Loucy (cell line): Measurements from ENCODE around the gene CLEC4D.
A peak's percentile ranks its signal among the peaks of the same experiment; 100 is the strongest.

Experiments
- H2AFZ ChIP-seq: fragments of 200-600 bp; sonication (generic); 2 replicates; pipeline ENCODE4 v1.6.0; 2016; ENCODE audit warnings: antibody characterized with exemption, mild to moderate bottlenecking, low read length, moderate library complexity
- H3F3A ChIP-seq: fragments of 200-600 bp; 2 replicates; pipeline ENCODE4 v1.6.0; 2016; ENCODE audit warnings: antibody characterized with exemption, low read depth, mild to moderate bottlenecking
- H3K27me3 ChIP-seq: fragments of 200-600 bp; sonication (generic); 2 replicates; pipeline ENCODE4 v1.6.1; 2014; ENCODE audit warnings: low read length, mild to moderate bottlenecking; ENCODE audit not compliant: insufficient read depth, poor library complexity, severe bottlenecking
- H3K36me3 ChIP-seq: fragments of 200-600 bp; sonication (generic); 2 replicates; pipeline ENCODE4 v1.6.1; 2016; ENCODE audit warnings: low read length; ENCODE audit not compliant: insufficient read depth
- H3K4me1 ChIP-seq: fragments of 200-600 bp; sonication (generic); 2 replicates; pipeline ENCODE4 v1.5.1; 2014; ENCODE audit warnings: low read length, mild to moderate bottlenecking; ENCODE audit not compliant: insufficient read depth, poor library complexity, severe bottlenecking
- H3K4me2 ChIP-seq: fragments of 200-600 bp; sonication (generic); 2 replicates; pipeline ENCODE4 v1.6.0; 2014; ENCODE audit warnings: antibody characterized with exemption, low read length, low read depth, mild to moderate bottlenecking; ENCODE audit not compliant: poor library complexity, severe bottlenecking
- H3K4me3 ChIP-seq: fragments of 200-600 bp; sonication (generic); 2 replicates; pipeline ENCODE4 v1.5.1; 2014; ENCODE audit warnings: low read length, mild to moderate bottlenecking, mixed read lengths; ENCODE audit not compliant: poor library complexity, severe bottlenecking
- H3K79me2 ChIP-seq: fragments of 200-600 bp; sonication (generic); 2 replicates; pipeline ENCODE4 v1.6.1; 2014; ENCODE audit warnings: low read length; ENCODE audit not compliant: insufficient read depth
- H3K9ac ChIP-seq: fragments of 200-600 bp; sonication (generic); 2 replicates; pipeline ENCODE4 v1.6.0; 2014; ENCODE audit warnings: mild to moderate bottlenecking, low read depth, low read length, moderate library complexity; ENCODE audit not compliant: poor library complexity, severe bottlenecking
- H3K9me2 ChIP-seq: fragments of 200-600 bp; sonication (generic); replicated peaks from 2 replicates; pipeline ENCODE4 v1.6.1; 2016; ENCODE audit warnings: low read depth, low read length, mixed read lengths
- H3K9me3 ChIP-seq: fragments of 200-600 bp; sonication (generic); 2 replicates; pipeline ENCODE4 v1.6.1; 2014; ENCODE audit warnings: mild to moderate bottlenecking, antibody characterized with exemption, low read length, low read depth; ENCODE audit not compliant: insufficient read depth
- H4K20me1 ChIP-seq: fragments of 200-600 bp; sonication (generic); 2 replicates; pipeline ENCODE4 v1.6.0; 2014; ENCODE audit warnings: antibody characterized with exemption, low read length, mild to moderate bottlenecking; ENCODE audit not compliant: insufficient read depth, poor library complexity, severe bottlenecking
- EZH2phosphoT487 ChIP-seq: fragments of 200-600 bp; IDR thresholded peaks from 2 replicates; pipeline ENCODE4 v1.6.1; 2018; ENCODE audit warnings: antibody characterized with exemption, mild to moderate bottlenecking, moderate library complexity, borderline replicate concordance
- TF ChIP-seq, protein P1 (sequence below): fragments of 200-600 bp; sonication (generic); conservative IDR thresholded peaks from 2 replicates; pipeline ENCODE4 v1.5.1; 2014; ENCODE audit warnings: mild to moderate bottlenecking, antibody characterized with exemption, low read length

Gene CLEC4D

DNA sequence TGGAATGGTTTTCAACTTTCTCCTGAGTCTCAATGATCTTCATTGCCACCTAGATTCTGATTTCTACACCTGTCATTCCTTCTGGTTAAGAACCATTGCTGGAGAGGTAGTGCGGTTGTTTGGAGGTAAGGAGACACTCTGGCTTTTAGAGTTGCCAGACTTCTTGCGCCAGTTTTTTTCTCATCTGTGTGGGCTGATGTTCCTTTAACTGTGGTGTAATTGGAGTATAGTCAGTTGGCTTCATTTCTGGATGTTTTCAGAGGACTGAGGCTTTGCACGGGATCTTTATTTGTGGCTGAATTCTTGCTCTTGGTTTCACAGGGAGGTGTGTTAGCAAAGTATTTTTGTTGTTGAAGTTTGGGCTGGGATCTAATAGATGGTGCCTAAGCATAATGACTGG is 5.7 kb upstream of the CLEC4D start:
- peak overlapping the region; percentile 47 for H3K9ac ChIP-seq
- peak overlapping the region; percentile 74 for H2AFZ ChIP-seq
- no peaks in the 10 kb centered on the region for H3K9me3 ChIP-seq
- no peaks in the 10 kb centered on the region for H3K9me2 ChIP-seq
- H3K27me3 ChIP-seq = no peaks in the 10 kb centered on the region
- peaks cover 33% of the 10 kb centered on the region for H3K4me1 ChIP-seq
- H3K36me3 ChIP-seq = no peaks in the 10 kb centered on the region
- H3K4me3 ChIP-seq = no peak overlapping the region
- no peak overlapping the region for H3K4me2 ChIP-seq
- H3F3A ChIP-seq = no peaks in the 10 kb centered on the region
- TF ChIP-seq EZH2phosphoT487 = no peak
- TF ChIP-seq, protein P1, sequence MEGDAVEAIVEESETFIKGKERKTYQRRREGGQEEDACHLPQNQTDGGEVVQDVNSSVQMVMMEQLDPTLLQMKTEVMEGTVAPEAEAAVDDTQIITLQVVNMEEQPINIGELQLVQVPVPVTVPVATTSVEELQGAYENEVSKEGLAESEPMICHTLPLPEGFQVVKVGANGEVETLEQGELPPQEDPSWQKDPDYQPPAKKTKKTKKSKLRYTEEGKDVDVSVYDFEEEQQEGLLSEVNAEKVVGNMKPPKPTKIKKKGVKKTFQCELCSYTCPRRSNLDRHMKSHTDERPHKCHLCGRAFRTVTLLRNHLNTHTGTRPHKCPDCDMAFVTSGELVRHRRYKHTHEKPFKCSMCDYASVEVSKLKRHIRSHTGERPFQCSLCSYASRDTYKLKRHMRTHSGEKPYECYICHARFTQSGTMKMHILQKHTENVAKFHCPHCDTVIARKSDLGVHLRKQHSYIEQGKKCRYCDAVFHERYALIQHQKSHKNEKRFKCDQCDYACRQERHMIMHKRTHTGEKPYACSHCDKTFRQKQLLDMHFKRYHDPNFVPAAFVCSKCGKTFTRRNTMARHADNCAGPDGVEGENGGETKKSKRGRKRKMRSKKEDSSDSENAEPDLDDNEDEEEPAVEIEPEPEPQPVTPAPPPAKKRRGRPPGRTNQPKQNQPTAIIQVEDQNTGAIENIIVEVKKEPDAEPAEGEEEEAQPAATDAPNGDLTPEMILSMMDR = no peak
- no peaks in the 10 kb centered on the region for H4K20me1 ChIP-seq
- H3K79me2 ChIP-seq = no peaks in the 10 kb centered on the region

DNA sequence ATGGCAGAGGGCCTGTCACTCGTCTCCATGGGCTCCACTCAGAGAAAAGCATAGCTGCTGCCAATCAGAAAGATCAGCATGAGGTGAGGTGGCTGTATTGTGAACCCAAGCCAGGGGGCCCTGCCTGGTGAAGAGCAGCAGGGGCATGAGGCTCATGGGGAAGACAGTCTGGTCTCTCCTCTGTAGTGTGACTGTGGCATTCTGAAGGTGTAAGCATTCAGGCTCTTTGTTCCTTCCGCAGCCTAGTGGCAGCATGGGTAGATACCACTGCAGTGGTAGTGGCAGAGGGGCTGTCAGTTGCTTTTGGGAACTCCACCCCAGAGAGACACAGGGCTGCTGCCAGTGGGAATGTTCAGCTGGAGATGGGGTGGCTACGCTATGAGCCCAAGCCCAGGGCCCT is 5.1 kb upstream of the CLEC4D start:
- Histone ChIP-seq H3K27me3 (no peaks in the 10 kb centered on the region), H3K9me2 (no peaks in the 10 kb centered on the region), H3K9ac (peak overlapping the region; percentile 47), H3F3A (no peaks in the 10 kb centered on the region), H2AFZ (peak overlapping the region; percentile 74), H3K79me2 (no peaks in the 10 kb centered on the region), H3K36me3 (no peaks in the 10 kb centered on the region), H4K20me1 (no peaks in the 10 kb centered on the region), H3K4me2 (peak overlapping the region; percentile 49), H3K4me3 (no peak overlapping the region), H3K4me1 (peaks cover 27% of the 10 kb centered on the region), H3K9me3 (no peaks in the 10 kb centered on the region)
- TF ChIP-seq, protein P1 = no peak; the same call in 1 of the 2 replicates
- no peak for TF ChIP-seq EZH2phosphoT487

DNA sequence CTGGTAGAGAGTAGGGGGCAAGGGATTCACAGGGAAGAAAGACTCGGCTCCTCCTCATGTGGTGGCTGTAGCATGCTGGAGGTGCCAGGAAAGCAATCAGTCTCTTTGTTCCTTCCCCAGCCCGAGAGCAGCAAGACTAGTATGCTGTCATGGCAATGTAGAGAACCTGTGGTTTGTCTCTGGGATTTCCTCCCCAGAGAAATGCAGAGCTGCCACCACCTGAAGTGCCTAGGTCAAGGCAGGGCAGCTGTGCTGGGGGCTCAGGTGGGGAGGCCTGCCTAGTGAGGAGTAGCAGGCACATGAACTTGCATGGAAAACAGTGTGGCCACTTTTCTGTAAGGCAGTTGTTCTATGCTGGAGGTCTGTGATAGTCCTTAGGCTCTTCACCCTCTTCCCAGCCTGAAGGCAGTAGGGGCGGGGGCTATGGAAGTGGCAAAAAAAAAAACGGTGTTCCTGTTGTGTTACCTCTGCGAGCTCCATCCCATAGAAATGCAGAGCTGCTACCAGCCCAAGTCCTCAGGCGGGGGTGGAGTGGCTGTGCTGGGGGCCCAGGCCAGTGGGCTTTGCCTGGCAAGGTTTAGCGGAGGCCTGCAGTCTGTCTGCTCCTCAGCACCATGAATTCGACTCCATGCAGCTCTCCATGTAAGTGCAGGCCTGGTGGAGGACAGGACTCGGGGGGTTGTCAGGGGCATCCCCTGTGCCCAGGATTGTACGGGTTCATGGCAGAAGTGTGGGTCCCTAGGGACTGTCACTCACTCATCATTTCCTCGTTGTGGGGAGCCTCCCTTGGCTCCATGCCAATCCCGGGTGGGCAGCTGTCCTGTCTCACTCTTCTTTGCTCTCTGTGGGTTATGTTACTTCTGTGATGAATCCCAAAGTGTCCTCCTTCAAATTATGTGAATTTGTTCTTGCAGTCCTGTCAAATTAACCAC is 4.1 kb upstream of the CLEC4D start:
- peak overlapping the region; percentile 49 for H3K4me2 ChIP-seq
- no peaks in the 10 kb centered on the region for H3K27me3 ChIP-seq
- no peaks in the 10 kb centered on the region for H3K36me3 ChIP-seq
- no peaks in the 10 kb centered on the region for H3K9me2 ChIP-seq
- no peak overlapping the region for H3K4me3 ChIP-seq
- TF ChIP-seq, protein P1 = no peak
- TF ChIP-seq EZH2phosphoT487 = no peak
- H3F3A ChIP-seq = no peaks in the 10 kb centered on the region
- peak overlapping the region; percentile 47 for H3K9ac ChIP-seq
- H3K9me3 ChIP-seq = no peaks in the 10 kb centered on the region
- peak overlapping the region; percentile 74 for H2AFZ ChIP-seq
- H3K79me2 ChIP-seq = no peaks in the 10 kb centered on the region
- H4K20me1 ChIP-seq = no peaks in the 10 kb centered on the region
- H3K4me1 ChIP-seq = peaks cover 26% of the 10 kb centered on the region
